ENCODE measurements around the gene OBSCN. TPM values are rescaled to one million over a fixed set of nuclear protein-coding genes. Genes with fewer than 3 reads are reported as not detected.

OBSCN gene
- 22.1 and 25.4 TPM in 2 replicates for total RNA-seq

- H3K36me3 Mint-ChIP-seq (ENCODE audit: low read depth) = no peaks in the 10 kb centered on the region
- H3K9me3 Mint-ChIP-seq = no peaks in the 10 kb centered on the region
- intact Hi-C loops (cut with micrococcal nuclease) = no loop called here
- DNase-seq (ENCODE audit: low spot score) = no peak
- peaks cover 4% of the 10 kb centered on the region for H3K27me3 Mint-ChIP-seq (ENCODE audit: low read depth)
- no peak within 1 kb of the TSS for H3K27ac Mint-ChIP-seq
- no peak within 1 kb of the TSS for H3K4me3 Mint-ChIP-seq (ENCODE audit: low read depth)
- H3K4me1 Mint-ChIP-seq (ENCODE audit: low read depth) = no peaks in the 10 kb centered on the region
Observed at GRCh38 chr1:228207851-228208821, at the start of gene OBSCN. OBSCN (plus strand) TSS chr1:228208044; CDS start chr1:228211784, 3,740 bp downstream.

- no peaks in the 10 kb centered on the region for H3K27me3 Mint-ChIP-seq (ENCODE audit: low read depth)
- H3K4me3 Mint-ChIP-seq (ENCODE audit: low read depth) = no peak overlapping the region
- H3K36me3 Mint-ChIP-seq (ENCODE audit: low read depth) = no peaks in the 10 kb centered on the region
- H3K4me1 Mint-ChIP-seq (ENCODE audit: low read depth) = peaks cover 8% of the 10 kb centered on the region
- intact Hi-C loops (cut with micrococcal nuclease) = no loop called here
- no peak for DNase-seq (ENCODE audit: low spot score)
- no peaks in the 10 kb centered on the region for H3K9me3 Mint-ChIP-seq
- no peak overlapping the region for H3K27ac Mint-ChIP-seq
Observed at GRCh38 chr1:228158151-228159007, 49.5 kb upstream of the OBSCN start.

GRCh38 chr1:228159008-228159665 is 48.7 kb upstream of the OBSCN start:
- Mint-ChIP-seq H3K27me3 (ENCODE audit: low read depth) (no peaks in the 10 kb centered on the region), H3K4me1 (ENCODE audit: low read depth) (peaks cover 11% of the 10 kb centered on the region)

DNA sequence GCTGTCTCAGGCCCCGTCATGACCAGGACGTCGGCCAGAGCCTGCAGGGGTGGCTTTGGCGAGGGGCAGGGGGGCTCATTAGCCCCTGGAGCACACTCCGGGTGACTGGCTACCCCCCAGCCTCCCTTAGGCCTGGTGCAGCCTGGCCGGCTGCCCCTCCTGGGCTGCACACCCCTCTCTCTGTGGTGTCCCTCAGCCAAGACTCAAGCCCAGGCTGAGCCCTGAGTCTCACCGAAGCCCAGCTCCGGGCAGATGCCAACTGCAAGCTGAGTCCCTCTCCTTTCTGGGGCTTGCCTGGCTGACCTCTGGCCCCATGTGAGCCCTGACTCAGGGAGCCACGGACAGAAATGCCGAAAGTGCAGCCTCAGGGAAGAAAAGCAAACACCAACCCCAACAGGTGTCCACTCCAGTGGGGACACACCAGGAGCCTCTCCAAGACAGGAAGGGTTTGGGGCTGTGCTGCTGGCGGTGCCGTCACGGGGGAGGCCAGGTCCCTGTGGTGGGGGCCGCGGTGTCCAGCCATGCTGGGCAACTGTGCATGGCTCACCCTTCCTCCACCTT is 47.6 kb upstream of the OBSCN start:
- H3K9me3 Mint-ChIP-seq = no peaks in the 10 kb centered on the region
- no peak overlapping the region for H3K4me3 Mint-ChIP-seq (ENCODE audit: low read depth)
- H3K36me3 Mint-ChIP-seq (ENCODE audit: low read depth) = no peaks in the 10 kb centered on the region
- peaks cover 11% of the 10 kb centered on the region for H3K4me1 Mint-ChIP-seq (ENCODE audit: low read depth)
- no peak for DNase-seq (ENCODE audit: low spot score)
- no peaks in the 10 kb centered on the region for H3K27me3 Mint-ChIP-seq (ENCODE audit: low read depth)
- intact Hi-C loops (cut with micrococcal nuclease) = loop anchor here (10.0 kb wide), 1 partner anchor 425 kb away; the partner anchor contains the start of genes JMJD4 and SNAP47
- H3K27ac Mint-ChIP-seq = no peak overlapping the region

More at GRCh38 chr1:228159008-228159665, 48.7 kb upstream of the OBSCN start:
- intact Hi-C loops (cut with micrococcal nuclease) = no loop called here
- Mint-ChIP-seq H3K4me3 (ENCODE audit: low read depth) (no peak overlapping the region), H3K9me3 (no peaks in the 10 kb centered on the region), H3K27ac (no peak overlapping the region), H3K36me3 (ENCODE audit: low read depth) (no peaks in the 10 kb centered on the region)
- no peak for DNase-seq (ENCODE audit: low spot score)

GRCh38 chr1:228161362-228161761 is 46.5 kb upstream of the OBSCN start:
- H3K4me3 Mint-ChIP-seq (ENCODE audit: low read depth) = no peak overlapping the region
- DNase-seq (ENCODE audit: low spot score) = no peak
- intact Hi-C loops (cut with micrococcal nuclease) = loop anchor here (10.0 kb wide), 1 partner anchor 427 kb away; the partner anchor contains the start of genes JMJD4 and SNAP47
- no peaks in the 10 kb centered on the region for H3K27me3 Mint-ChIP-seq (ENCODE audit: low read depth)
- peaks cover 11% of the 10 kb centered on the region for H3K4me1 Mint-ChIP-seq (ENCODE audit: low read depth)
- no peak overlapping the region for H3K27ac Mint-ChIP-seq
- no peaks in the 10 kb centered on the region for H3K9me3 Mint-ChIP-seq
- H3K36me3 Mint-ChIP-seq (ENCODE audit: low read depth) = no peaks in the 10 kb centered on the region

DNA sequence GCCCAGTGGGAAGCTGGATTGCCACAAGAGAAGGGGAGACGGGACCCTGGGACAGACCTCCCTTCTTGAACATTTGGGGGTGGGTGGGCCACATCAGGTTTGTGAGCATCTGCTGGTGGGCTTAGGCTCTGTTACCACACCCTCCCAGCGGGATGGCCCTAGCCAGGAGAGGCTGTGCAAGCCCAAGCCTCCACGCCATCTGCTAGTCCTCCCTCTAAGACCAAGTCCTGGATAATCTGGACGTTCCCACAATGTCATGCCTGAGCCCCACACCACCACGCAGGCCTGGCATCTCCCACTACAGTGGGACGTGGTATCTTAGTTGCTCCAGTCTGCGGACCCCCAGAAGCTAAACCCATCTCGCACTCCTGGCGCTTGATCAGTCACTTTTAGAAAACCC is 46.0 kb upstream of the OBSCN start:
- no peaks in the 10 kb centered on the region for H3K9me3 Mint-ChIP-seq
- H3K4me3 Mint-ChIP-seq (ENCODE audit: low read depth) = no peak overlapping the region
- no peaks in the 10 kb centered on the region for H3K27me3 Mint-ChIP-seq (ENCODE audit: low read depth)
- H3K4me1 Mint-ChIP-seq (ENCODE audit: low read depth) = peaks cover 15% of the 10 kb centered on the region
- intact Hi-C loops (cut with micrococcal nuclease) = loop anchor here (10.0 kb wide), 1 partner anchor 427 kb away; the partner anchor contains the start of genes JMJD4 and SNAP47
- no peak overlapping the region for H3K27ac Mint-ChIP-seq
- DNase-seq (ENCODE audit: low spot score) = no peak
- no peaks in the 10 kb centered on the region for H3K36me3 Mint-ChIP-seq (ENCODE audit: low read depth)

GRCh38 chr1:228162286-228163006 is 45.4 kb upstream of the OBSCN start:
- no peak overlapping the region for H3K27ac Mint-ChIP-seq
- H3K4me1 Mint-ChIP-seq (ENCODE audit: low read depth) = peaks cover 16% of the 10 kb centered on the region
- no peaks in the 10 kb centered on the region for H3K9me3 Mint-ChIP-seq
- no peaks in the 10 kb centered on the region for H3K27me3 Mint-ChIP-seq (ENCODE audit: low read depth)
- H3K4me3 Mint-ChIP-seq (ENCODE audit: low read depth) = no peak overlapping the region
- intact Hi-C loops (cut with micrococcal nuclease) = loop anchor here (10.0 kb wide), 1 partner anchor 428 kb away; the partner anchor contains the start of genes JMJD4 and SNAP47
- DNase-seq (ENCODE audit: low spot score) = no peak
- no peaks in the 10 kb centered on the region for H3K36me3 Mint-ChIP-seq (ENCODE audit: low read depth)

DNA sequence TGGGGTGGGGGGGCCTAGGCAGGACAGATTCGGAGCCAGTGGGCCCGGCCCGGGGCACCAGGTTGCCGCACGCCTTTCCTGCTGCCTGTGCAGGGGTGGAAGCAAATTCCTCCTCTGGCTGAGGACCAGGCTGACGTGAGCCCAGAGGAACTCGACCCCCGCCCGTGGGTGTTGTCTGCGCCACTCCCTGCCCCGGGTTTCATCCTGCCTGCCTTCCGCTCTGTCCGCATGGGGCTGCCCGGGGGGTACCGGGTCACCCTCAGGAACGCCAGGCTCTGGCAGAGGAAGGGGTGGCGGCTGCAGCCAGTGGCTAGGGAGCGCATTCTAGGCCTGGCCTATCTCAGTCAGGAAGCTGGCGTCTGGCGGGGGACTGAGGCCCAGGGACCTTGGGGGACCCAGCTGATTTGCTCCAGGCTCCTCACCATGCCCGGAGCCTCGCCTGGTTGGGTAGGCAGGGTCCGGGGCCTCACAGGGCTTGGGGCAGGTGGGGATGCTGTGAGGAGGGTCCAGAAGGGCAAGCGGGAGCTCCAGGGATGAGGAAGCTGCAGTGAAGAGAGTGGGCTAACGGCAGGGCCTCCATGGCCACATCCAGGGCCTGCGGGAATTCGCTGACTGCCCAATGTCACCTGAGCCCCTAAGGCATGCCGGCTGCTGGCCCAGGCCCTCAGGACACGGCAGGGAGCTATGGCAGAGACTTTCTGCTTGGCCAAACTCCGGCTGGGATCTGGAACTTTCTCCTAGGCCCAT is 44.7 kb upstream of the OBSCN start:
- intact Hi-C loops (cut with micrococcal nuclease) = loop anchor here (10.0 kb wide), 1 partner anchor 428 kb away; the partner anchor contains the start of genes JMJD4 and SNAP47
- Mint-ChIP-seq H3K27me3 (ENCODE audit: low read depth) (no peaks in the 10 kb centered on the region), H3K36me3 (ENCODE audit: low read depth) (no peaks in the 10 kb centered on the region), H3K27ac (no peak overlapping the region), H3K4me3 (ENCODE audit: low read depth) (no peak overlapping the region), H3K9me3 (no peaks in the 10 kb centered on the region), H3K4me1 (ENCODE audit: low read depth) (peaks cover 21% of the 10 kb centered on the region)
- DNase-seq (ENCODE audit: low spot score) = no peak

- H3K27ac Mint-ChIP-seq = peak overlapping the region; percentile 84
- intact Hi-C loops (cut with micrococcal nuclease) = loop anchor here (10.0 kb wide), 1 partner anchor 429 kb away; the partner anchor contains the start of genes JMJD4 and SNAP47
- no peak for DNase-seq (ENCODE audit: low spot score)
Observed at GRCh38 chr1:228163776-228164519, 43.9 kb upstream of the OBSCN start.

DNA sequence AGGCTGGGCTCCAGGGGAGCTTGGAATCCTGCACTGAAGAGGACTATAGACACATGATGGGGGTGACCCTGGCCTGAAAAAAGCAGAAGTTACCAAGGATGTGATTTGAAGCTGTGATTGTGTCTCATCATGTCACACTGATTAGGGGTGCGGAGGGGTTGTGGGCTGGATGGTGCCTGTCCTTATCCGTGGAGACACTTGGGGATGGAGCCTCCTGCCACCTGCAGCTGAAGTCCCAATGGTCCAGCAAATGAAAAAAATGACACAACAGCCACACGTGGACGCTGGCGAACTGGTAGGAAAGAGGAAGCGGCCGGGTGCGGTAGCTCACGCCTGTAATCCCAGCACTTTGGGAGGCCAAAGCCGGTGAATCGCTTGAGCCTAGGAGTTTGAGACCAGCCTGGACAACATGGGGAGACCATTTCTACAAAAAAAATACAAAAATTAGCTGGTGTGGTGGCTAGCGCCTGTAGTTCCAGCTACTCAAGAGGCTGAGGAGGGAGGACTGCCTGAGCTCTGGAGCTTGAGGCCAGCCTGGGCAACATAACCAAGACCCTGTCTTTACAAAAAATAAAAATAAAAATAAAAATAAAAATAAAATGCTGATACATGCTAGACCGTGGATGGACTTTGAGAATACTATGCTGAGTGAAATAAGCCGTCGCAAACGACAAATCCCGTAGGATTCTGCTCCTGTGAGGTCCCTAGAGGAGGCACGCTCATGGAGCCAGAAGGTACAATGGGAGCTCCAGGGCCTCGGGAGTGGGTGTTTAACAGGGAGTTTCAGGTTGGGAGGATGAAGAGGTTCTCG is 43.1 kb upstream of the OBSCN start:
- Mint-ChIP-seq H3K9me3 (no peaks in the 10 kb centered on the region), H3K36me3 (ENCODE audit: low read depth) (no peaks in the 10 kb centered on the region), H3K4me3 (ENCODE audit: low read depth) (peak overlapping the region; percentile 85), H3K27ac (peak overlapping the region; percentile 95), H3K4me1 (ENCODE audit: low read depth) (peaks cover 23% of the 10 kb centered on the region), H3K27me3 (ENCODE audit: low read depth) (no peaks in the 10 kb centered on the region)
- intact Hi-C loops (cut with micrococcal nuclease) = loop anchor here (1.0 to 10.0 kb wide), 5 partner anchors 24 to 430 kb away; partner anchors contain the start of genes GUK1, JMJD4, MRPL55 and SNAP47
- DNase-seq (ENCODE audit: low spot score) = no peak

More at GRCh38 chr1:228163776-228164519, 43.9 kb upstream of the OBSCN start:
- peaks cover 21% of the 10 kb centered on the region for H3K4me1 Mint-ChIP-seq (ENCODE audit: low read depth)
- H3K27me3 Mint-ChIP-seq (ENCODE audit: low read depth) = no peaks in the 10 kb centered on the region
- no peaks in the 10 kb centered on the region for H3K36me3 Mint-ChIP-seq (ENCODE audit: low read depth)
- H3K4me3 Mint-ChIP-seq (ENCODE audit: low read depth) = peak overlapping the region; percentile 76
- no peaks in the 10 kb centered on the region for H3K9me3 Mint-ChIP-seq

Measured in activated T-helper 2 cell treated with anti-CD3 and anti-CD28 coated beads, Interferon-gamma antibody, Interleukin-2, Interleukin-4, amounts not matched to agents 10 μg/mL and 5 μg/mL and 100 μg/mL, durations not matched to agents 14 hours and 24 hours and 36 hours (primary cell).